SK-N-SH (cell line): Measurements from ENCODE around the gene STX1B. TPM values are rescaled to one million over a fixed set of nuclear protein-coding genes. Genes with fewer than 3 reads are reported as not detected.

Source experiments
- CTCF ChIA-PET: fragments of 300-600, 350-600 bp; formaldehyde crosslinking; extraction: SDS; loops from one replicate; lab custom pipeline; 2021; lab: Yijun Ruan, JAX
- POLR2A ChIA-PET: fragments of 350-600 bp; sonication (Branson Sonifier 250); formaldehyde crosslinking; extraction: SDS; loops from one replicate; lab custom pipeline; 2020; ENCODE audit warnings: antibody characterized with exemption, inconsistent platforms; lab: Yijun Ruan, JAX
- DNase-seq: peaks from one replicate; pipeline ENCODE4 v3.0.0; 2012
- H2AFZ ChIP-seq: fragments of 200-600 bp; sonication (generic); 2 replicates; pipeline ENCODE4 v1.8.1; 2016; ENCODE audit warnings: antibody characterized with exemption, mild to moderate bottlenecking, low read depth
- H3F3A ChIP-seq: fragments of 200-600 bp; sonication (generic); replicated peaks from 2 replicates; pipeline ENCODE3; 2016; ENCODE audit warnings: antibody characterized with exemption, mild to moderate bottlenecking; ENCODE audit not compliant: insufficient read depth
- H3K27ac ChIP-seq, 2 experiments: fragments of 200-500 bp in 1 of 2; fragments of 200-600 bp in 1 of 2; sonication (Bioruptor generic) in 1 of 2; sonication (generic), shearing (Covaris generic) in 1 of 2; 2 replicates each; pipeline versions ENCODE4 v1.5.1 to v1.6.1; 2014 to 2016; ENCODE audit warnings: low read depth in 2 of 2, inconsistent platforms in 1 of 2, low read length in 1 of 2, mild to moderate bottlenecking in 1 of 2, mixed read lengths in 1 of 2
- H3K27me3 ChIP-seq: fragments of 200-600 bp; sonication (generic), shearing (Covaris generic); 2 replicates; pipeline ENCODE4 v1.6.1; 2016; ENCODE audit warnings: mixed run types; ENCODE audit not compliant: insufficient read depth
- H3K36me3 ChIP-seq, 2 experiments: fragments of 200-500 bp in 1 of 2; fragments of 200-600 bp in 1 of 2; sonication (Bioruptor generic) in 1 of 2; sonication (generic) in 1 of 2; replicated peaks in 1 of 2; 2 replicates each; pipeline versions ENCODE3 to v1.5.1; 2014 to 2016; ENCODE audit warnings: low read length in 1 of 2, mild to moderate bottlenecking in 1 of 2; ENCODE audit not compliant: insufficient read depth in 2 of 2, control insufficient read depth in 1 of 2
- H3K4me1 ChIP-seq, 2 experiments: fragments of 200-500 bp in 1 of 2; fragments of 200-600 bp in 1 of 2; sonication (Bioruptor generic) in 1 of 2; sonication (generic), shearing (Covaris generic) in 1 of 2; 2 replicates each; pipeline versions ENCODE4 v1.5.1 to v1.6.1; 2014 to 2016; ENCODE audit warnings: low read depth in 1 of 2, low read length in 1 of 2, mixed run types in 1 of 2; ENCODE audit not compliant: insufficient read depth in 2 of 2, control insufficient read depth in 1 of 2
- H3K4me2 ChIP-seq: fragments of 200-600 bp; sonication (generic), shearing (Covaris generic); 2 replicates; pipeline ENCODE4 v1.6.1; 2017; ENCODE audit warnings: mixed run types
- H3K4me3 ChIP-seq, 2 experiments: fragments of 200-500 bp in 1 of 2; fragments of 200-600 bp in 1 of 2; sonication (Bioruptor generic) in 1 of 2; sonication (generic), shearing (Covaris generic) in 1 of 2; 2 replicates each; pipeline versions ENCODE4 v1.5.1 to v1.8.1; 2014 to 2016; ENCODE audit warnings: low read depth in 2 of 2, inconsistent platforms in 1 of 2, low read length in 1 of 2, mild to moderate bottlenecking in 1 of 2, mixed read lengths in 1 of 2, moderate library complexity in 1 of 2
- H3K79me2 ChIP-seq: fragments of 200-600 bp; sonication (generic); 2 replicates; pipeline ENCODE4 v1.8.1; 2017; ENCODE audit warnings: mild to moderate bottlenecking; ENCODE audit not compliant: insufficient read depth
- H3K9ac ChIP-seq: fragments of 200-600 bp; sonication (generic); 2 replicates; pipeline ENCODE4 v1.6.1; 2017; ENCODE audit warnings: mixed run types
- H3K9me2 ChIP-seq: fragments of 200-600 bp; sonication (generic); 2 replicates; pipeline ENCODE4 v1.6.1; 2017; ENCODE audit warnings: mixed run types
- H3K9me3 ChIP-seq: fragments of 200-600 bp; sonication (generic); 2 replicates; pipeline ENCODE4 v1.6.1; 2017; ENCODE audit warnings: mixed run types, mild to moderate bottlenecking, moderate library complexity
- H4K20me1 ChIP-seq: fragments of 200-600 bp; sonication (generic); 2 replicates; pipeline ENCODE4 v1.6.1; 2017; ENCODE audit warnings: mild to moderate bottlenecking, mixed run types; ENCODE audit not compliant: insufficient read depth
- EP300 ChIP-seq, 2 experiments: IDR thresholded peaks; 2 replicates each; pipeline versions ENCODE4 v1.4.0 to v1.6.1; 2012; ENCODE audit warnings: borderline replicate concordance in 1 of 2, low read depth in 1 of 2, low read length in 1 of 2
- EZH2phosphoT487 ChIP-seq: fragments of 200-600 bp; sonication (generic); IDR thresholded peaks from 2 replicates; pipeline ENCODE4 v1.6.1; 2017; ENCODE audit warnings: low read depth, mixed run types, mild to moderate bottlenecking, antibody characterized with exemption, moderate library complexity, borderline replicate concordance
- FOSL2 ChIP-seq: IDR thresholded peaks from 2 replicates; pipeline ENCODE4 v1.4.0; 2012; ENCODE audit warnings: low read depth, mild to moderate bottlenecking, moderate library complexity, borderline replicate concordance
- GABPA ChIP-seq: IDR thresholded peaks from 2 replicates; pipeline ENCODE4 v1.4.0; 2012; ENCODE audit warnings: low read depth, mild to moderate bottlenecking
- GATA2 ChIP-seq: sonication (generic); formaldehyde crosslinking; IDR thresholded peaks from 2 replicates; pipeline ENCODE4 v1.5.0; 2020; ENCODE audit warnings: mild to moderate bottlenecking, missing genetic modification reagents
- MAX ChIP-seq: IDR thresholded peaks from 2 replicates; pipeline ENCODE4 v1.4.0; 2012; ENCODE audit warnings: low read depth
- MEF2A ChIP-seq: IDR thresholded peaks from 2 replicates; pipeline ENCODE4 v1.4.0; 2012; ENCODE audit warnings: low read depth, borderline replicate concordance
- MXI1 ChIP-seq: IDR thresholded peaks from 2 replicates; pipeline ENCODE4 v1.6.1; 2012; ENCODE audit warnings: mild to moderate bottlenecking, low read depth, low read length, improper control_type of control experiment
- NRF1 ChIP-seq: IDR thresholded peaks from 2 replicates; pipeline ENCODE4 v1.6.1; 2012; ENCODE audit warnings: low read depth, mild to moderate bottlenecking, low read length
- POLR2AphosphoS5 ChIP-seq: IDR thresholded peaks from 2 replicates; pipeline ENCODE4 v1.6.1; 2012; ENCODE audit warnings: low read depth, low read length
- RAD21 ChIP-seq: IDR thresholded peaks from 2 replicates; pipeline ENCODE4 v1.6.1; 2012; ENCODE audit warnings: mild to moderate bottlenecking, low read length
- RCOR1 ChIP-seq: fragments of 150-350 bp; IDR thresholded peaks from 2 replicates; pipeline ENCODE4 v1.6.1; 2017; ENCODE audit warnings: antibody characterized with exemption, low read length
- REST ChIP-seq: IDR thresholded peaks from 2 replicates; pipeline ENCODE4 v1.6.1; 2012; ENCODE audit warnings: mild to moderate bottlenecking, low read depth, low read length, moderate library complexity
- RFX5 ChIP-seq: IDR thresholded peaks from 2 replicates; pipeline ENCODE4 v1.6.1; 2012; ENCODE audit warnings: mild to moderate bottlenecking, improper control_type of control experiment, low read length
- RXRA ChIP-seq: IDR thresholded peaks from 2 replicates; pipeline ENCODE4 v1.4.0; 2012; ENCODE audit warnings: low read depth, mild to moderate bottlenecking, borderline replicate concordance
- YY1 ChIP-seq: IDR thresholded peaks from 2 replicates; pipeline ENCODE4 v1.4.0; 2012; ENCODE audit warnings: low read depth, mild to moderate bottlenecking
- WGBS: methylation state at CpG from one replicate; pipeline ENCODE4 v1.1.6; 2017; ENCODE audit warnings: low lambda C conversion rate; 5-methylcytosine and 5-hydroxymethylcytosine counted together
- polyA plus RNA-seq, 3 experiments: library from polyadenylated mRNA; depleted of rRNA; stranded (reverse); fragments of >200 nt; gene quantifications; 2 replicates each; pipeline ENCODE4 v1.2.3, GENCODE V29; 2012

Gene STX1B
- polyA plus RNA-seq, 1 of the 3 experiments (the other 2 are of a cell fraction) = 21.2 TPM

GRCh38 chr16:30980023-30980371, 30.4 kb downstream of the STX1B start:
- DNase-seq = no peak
- H3K4me1 ChIP-seq = no peaks in the 10 kb centered on the region; a peak in 1 of 4 replicates
- TF ChIP-seq REST = no peak
- no peak for TF ChIP-seq POLR2AphosphoS5
- no peak for TF ChIP-seq EP300 (IDR thresholded peaks at IDR 0.05; ENCODE audit: borderline replicate concordance in 1 of 2, low read depth in 1 of 2, low read length in 1 of 2)
- TF ChIP-seq GATA2 (CRISPR knock-in tag) = no peak
- TF ChIP-seq RCOR1 = no peak
- no peak for TF ChIP-seq GABPA
- TF ChIP-seq EZH2phosphoT487 = no peak
- no peak for TF ChIP-seq MEF2A
- no peak for TF ChIP-seq RAD21
- no peak for TF ChIP-seq RFX5
- ChIA-PET POLR2A (no interaction called here), CTCF (no interaction called here)
- no peak overlapping the region for H3K9ac ChIP-seq
- H3K27ac ChIP-seq = no peak overlapping the region
- no peaks in the 10 kb centered on the region for H3K9me2 ChIP-seq
- no peaks in the 10 kb centered on the region for H4K20me1 ChIP-seq
- WGBS = 93% methylated on average over 9 of the region's 15 CpGs
- H3K36me3 ChIP-seq = peaks cover 8 to 36% of the 10 kb centered on the region in 2 experiments
- no peaks in the 10 kb centered on the region for H3K27me3 ChIP-seq
- no peaks in the 10 kb centered on the region for H3K9me3 ChIP-seq
- no peak overlapping the region for H3K4me3 ChIP-seq
- H3K79me2 ChIP-seq = no peaks in the 10 kb centered on the region
- no peak overlapping the region for H3K4me2 ChIP-seq
- peaks cover 5% of the 10 kb centered on the region for H3F3A ChIP-seq
- H2AFZ ChIP-seq = no peak overlapping the region

- Histone ChIP-seq H3K27me3 (no peaks in the 10 kb centered on the region), H3K9ac (no peak overlapping the region), H3K4me2 (no peak overlapping the region), H3K4me3 (no peak overlapping the region), H3K36me3 (peaks cover 8 to 35% of the 10 kb centered on the region in 2 experiments), H3K4me1 (no peaks in the 10 kb centered on the region), H3K9me2 (no peaks in the 10 kb centered on the region), H3K27ac (no peak overlapping the region), H3K9me3 (no peaks in the 10 kb centered on the region), H2AFZ (no peak overlapping the region), H3F3A (peaks cover 5% of the 10 kb centered on the region), H3K79me2 (no peaks in the 10 kb centered on the region), H4K20me1 (no peaks in the 10 kb centered on the region)
- no peak for DNase-seq
- WGBS = 90% methylated on average over 19 of the region's 62 CpGs
- ChIA-PET POLR2A (no interaction called here), CTCF (no interaction called here)
- TF ChIP-seq REST (no peak), FOSL2 (no peak), NRF1 (no peak), POLR2AphosphoS5 (no peak), RXRA (no peak), MAX (no peak), MXI1 (no peak), GATA2 (CRISPR knock-in tag) (no peak), YY1 (no peak), RFX5 (no peak)
Measured at GRCh38 chr16:30979170-30980022, 31.0 kb downstream of the STX1B start.
